Measurements from ENCODE around the gene EIF4EBP2.
A peak's percentile ranks its signal among the peaks of the same experiment; 100 is the strongest.

EIF4EBP2 gene

GRCh38 chr10:70433581-70434280 lies 29.8 kb downstream of the EIF4EBP2 start:
- no peak for DNase-seq

- no peak for DNase-seq
These were observed 31.5 kb downstream of the EIF4EBP2 start for GRCh38 chr10:70435241-70436085.

- no peak for DNase-seq
These were observed 33.8 kb downstream of the EIF4EBP2 start for GRCh38 chr10:70437721-70438120.

- DNase-seq: no peak
These were observed 36.6 kb downstream of the EIF4EBP2 start for GRCh38 chr10:70440296-70441160.

- no peak for DNase-seq
These were observed 37.4 kb downstream of the EIF4EBP2 start, which contains the start of gene NODAL for GRCh38 chr10:70441161-70441894. NODAL (minus strand) TSS chr10:70441681; CDS start chr10:70441667, 14 bp downstream.

GRCh38 chr10:70441895-70442309 lies 38.0 kb downstream of the EIF4EBP2 start:
- no peak for DNase-seq

GRCh38 chr10:70442332-70442988 lies 38.5 kb downstream of the EIF4EBP2 start:
- no peak for DNase-seq

GRCh38 chr10:70444744-70445143 lies 40.8 kb downstream of the EIF4EBP2 start:
- no peak for DNase-seq

- DNase-seq: no peak
These were observed 42.0 kb downstream of the EIF4EBP2 start for GRCh38 chr10:70445718-70446657.

- no peak for DNase-seq
These were observed 44.3 kb downstream of the EIF4EBP2 start for GRCh38 chr10:70448236-70448635.

- no peak for DNase-seq
These were observed 51.3 kb downstream of the EIF4EBP2 start for GRCh38 chr10:70455213-70455630.

- DNase-seq: no peak
These were observed 52.2 kb downstream of the EIF4EBP2 start for GRCh38 chr10:70456164-70456563.

- DNase-seq: no peak
These were observed 53.9 kb downstream of the EIF4EBP2 start for GRCh38 chr10:70457759-70458305.

- DNase-seq: no peak
These were observed 54.5 kb downstream of the EIF4EBP2 start for GRCh38 chr10:70458329-70459060.

GRCh38 chr10:70459061-70459773 lies 55.3 kb downstream of the EIF4EBP2 start:
- no peak for DNase-seq

- DNase-seq: no peak
These were observed 56.0 kb downstream of the EIF4EBP2 start for GRCh38 chr10:70459774-70460490.

GRCh38 chr10:70461397-70462348 lies 57.7 kb downstream of the EIF4EBP2 start:
- DNase-seq: peak; percentile 43

Data from NCI-H2171 treated with DMSO at 0.1 percent for 48 hours (cell line).